ENCODE results near the gene SCYGR3. TPM values are rescaled to one million over a fixed set of nuclear protein-coding genes. Genes with fewer than 3 reads are reported as not detected.

SCYGR3 gene
- total and polyA plus RNA-seq, 2 of the 13 experiments (the other 11 are each of a cell fraction or from before 2014, with no cell fraction given): not detected

DNA sequence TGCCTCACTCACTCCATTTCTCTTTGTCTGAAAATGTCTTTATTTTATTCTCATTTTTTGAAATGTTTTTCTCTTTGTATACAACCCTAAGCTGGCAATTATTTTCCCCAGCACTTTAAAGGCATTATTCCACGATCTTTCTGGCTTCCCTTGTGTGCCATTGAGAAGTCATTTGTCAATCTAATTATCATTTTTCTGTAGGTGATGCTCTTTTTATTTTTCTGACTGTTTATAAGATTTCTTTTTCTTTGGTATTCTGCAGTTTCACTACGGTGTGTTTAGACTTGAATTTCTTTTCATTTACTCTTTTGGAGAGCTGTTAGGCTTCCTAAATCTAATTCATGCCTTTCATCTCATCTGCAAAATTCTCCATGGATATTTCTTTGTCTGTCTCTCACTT lies 10.8 kb upstream of the SCYGR3 start:
- Histone ChIP-seq H3K27me3 (ENCODE audit: control insufficient read depth in 1 of 2, insufficient read depth in 2 of 2, low read length in 2 of 2) (peaks cover 0 to 11% of the 10 kb centered on the region in 2 experiments; a peak in 1 of 5 replicates), H3K36me3 (replicated peaks in 1 of 2; ENCODE audit: control insufficient read depth in 1 of 2, insufficient read depth in 2 of 2, low read length in 2 of 2) (no peaks in the 10 kb centered on the region), H3K4me3 (replicated peaks in 1 of 3; ENCODE audit: insufficient read depth in 1 of 3, low read depth in 2 of 3, low read length in 3 of 3) (no peak overlapping the region), H3K79me2 (ENCODE audit: insufficient read depth, low read length) (no peaks in the 10 kb centered on the region), H4K20me1 (ENCODE audit: insufficient read depth, low read length) (no peaks in the 10 kb centered on the region), H3K4me1 (ENCODE audit: insufficient read depth, low read length) (no peaks in the 10 kb centered on the region), H2AFZ (ENCODE audit: low read length) (no peak overlapping the region), H3K27ac (ENCODE audit: extremely low read length, insufficient read depth, low read length) (no peak overlapping the region), H3K4me2 (ENCODE audit: low read depth, low read length) (no peak overlapping the region), H3K9me3 (ENCODE audit: low read length) (no peaks in the 10 kb centered on the region), H3K9ac (ENCODE audit: insufficient read depth, low read depth, low read length) (no peak overlapping the region)
- TF ChIP-seq JDP2 (CRISPR knock-in tag; IDR thresholded peaks at IDR 0.05; ENCODE audit: borderline replicate concordance) (no peak), YEATS4 (CRISPR knock-in tag; IDR thresholded peaks at IDR 0.05; ENCODE audit: borderline replicate concordance) (no peak), ZC3H4 (CRISPR knock-in tag; IDR thresholded peaks at IDR 0.05; ENCODE audit: borderline replicate concordance) (no peak), SMARCE1 (IDR thresholded peaks at IDR 0.05; ENCODE audit: borderline replicate concordance) (no peak), ZNF430 (CRISPR knock-in tag; IDR thresholded peaks at IDR 0.05) (no peak), MEIS1 (CRISPR knock-in tag; IDR thresholded peaks at IDR 0.05; ENCODE audit: borderline replicate concordance) (no peak), ZNF292 (CRISPR knock-in tag; IDR thresholded peaks at IDR 0.05; ENCODE audit: borderline replicate concordance, low read depth) (no peak), MEIS2 (CRISPR knock-in tag; IDR thresholded peaks at IDR 0.05) (no peak), SP1 (IDR thresholded peaks at IDR 0.05) (no peak), SP1 (CRISPR knock-in tag; IDR thresholded peaks at IDR 0.05) (no peak), ZBTB21 (CRISPR knock-in tag; IDR thresholded peaks at IDR 0.05) (no peak), ZNF546 (CRISPR knock-in tag; conservative IDR thresholded peaks at IDR 0.05) (no peak)
- TF ChIP-seq, protein P1, sequence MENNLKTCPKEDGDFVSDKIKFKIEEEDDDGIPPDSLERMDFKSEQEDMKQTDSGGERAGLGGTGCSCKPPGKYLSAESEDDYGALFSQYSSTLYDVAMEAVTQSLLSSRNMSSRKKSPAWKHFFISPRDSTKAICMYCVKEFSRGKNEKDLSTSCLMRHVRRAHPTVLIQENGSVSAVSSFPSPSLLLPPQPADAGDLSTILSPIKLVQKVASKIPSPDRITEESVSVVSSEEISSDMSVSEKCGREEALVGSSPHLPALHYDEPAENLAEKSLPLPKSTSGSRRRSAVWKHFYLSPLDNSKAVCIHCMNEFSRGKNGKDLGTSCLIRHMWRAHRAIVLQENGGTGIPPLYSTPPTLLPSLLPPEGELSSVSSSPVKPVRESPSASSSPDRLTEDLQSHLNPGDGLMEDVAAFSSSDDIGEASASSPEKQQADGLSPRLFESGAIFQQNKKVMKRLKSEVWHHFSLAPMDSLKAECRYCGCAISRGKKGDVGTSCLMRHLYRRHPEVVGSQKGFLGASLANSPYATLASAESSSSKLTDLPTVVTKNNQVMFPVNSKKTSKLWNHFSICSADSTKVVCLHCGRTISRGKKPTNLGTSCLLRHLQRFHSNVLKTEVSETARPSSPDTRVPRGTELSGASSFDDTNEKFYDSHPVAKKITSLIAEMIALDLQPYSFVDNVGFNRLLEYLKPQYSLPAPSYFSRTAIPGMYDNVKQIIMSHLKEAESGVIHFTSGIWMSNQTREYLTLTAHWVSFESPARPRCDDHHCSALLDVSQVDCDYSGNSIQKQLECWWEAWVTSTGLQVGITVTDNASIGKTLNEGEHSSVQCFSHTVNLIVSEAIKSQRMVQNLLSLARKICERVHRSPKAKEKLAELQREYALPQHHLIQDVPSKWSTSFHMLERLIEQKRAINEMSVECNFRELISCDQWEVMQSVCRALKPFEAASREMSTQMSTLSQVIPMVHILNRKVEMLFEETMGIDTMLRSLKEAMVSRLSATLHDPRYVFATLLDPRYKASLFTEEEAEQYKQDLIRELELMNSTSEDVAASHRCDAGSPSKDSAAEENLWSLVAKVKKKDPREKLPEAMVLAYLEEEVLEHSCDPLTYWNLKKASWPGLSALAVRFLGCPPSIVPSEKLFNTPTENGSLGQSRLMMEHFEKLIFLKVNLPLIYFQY (CRISPR knock-in tag; IDR thresholded peaks at IDR 0.05; ENCODE audit: borderline replicate concordance): no peak
- TF ChIP-seq, protein P2, sequence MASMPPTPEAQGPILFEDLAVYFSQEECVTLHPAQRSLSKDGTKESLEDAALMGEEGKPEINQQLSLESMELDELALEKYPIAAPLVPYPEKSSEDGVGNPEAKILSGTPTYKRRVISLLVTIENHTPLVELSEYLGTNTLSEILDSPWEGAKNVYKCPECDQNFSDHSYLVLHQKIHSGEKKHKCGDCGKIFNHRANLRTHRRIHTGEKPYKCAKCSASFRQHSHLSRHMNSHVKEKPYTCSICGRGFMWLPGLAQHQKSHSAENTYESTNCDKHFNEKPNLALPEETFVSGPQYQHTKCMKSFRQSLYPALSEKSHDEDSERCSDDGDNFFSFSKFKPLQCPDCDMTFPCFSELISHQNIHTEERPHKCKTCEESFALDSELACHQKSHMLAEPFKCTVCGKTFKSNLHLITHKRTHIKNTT (CRISPR knock-in tag; IDR thresholded peaks at IDR 0.05): no peak
- TF ChIP-seq, protein P3, sequence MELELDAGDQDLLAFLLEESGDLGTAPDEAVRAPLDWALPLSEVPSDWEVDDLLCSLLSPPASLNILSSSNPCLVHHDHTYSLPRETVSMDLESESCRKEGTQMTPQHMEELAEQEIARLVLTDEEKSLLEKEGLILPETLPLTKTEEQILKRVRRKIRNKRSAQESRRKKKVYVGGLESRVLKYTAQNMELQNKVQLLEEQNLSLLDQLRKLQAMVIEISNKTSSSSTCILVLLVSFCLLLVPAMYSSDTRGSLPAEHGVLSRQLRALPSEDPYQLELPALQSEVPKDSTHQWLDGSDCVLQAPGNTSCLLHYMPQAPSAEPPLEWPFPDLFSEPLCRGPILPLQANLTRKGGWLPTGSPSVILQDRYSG (CRISPR knock-in tag; IDR thresholded peaks at IDR 0.05): no peak
- no peak for ATAC-seq
- intact Hi-C loops (cut with micrococcal nuclease; ENCODE audit: unreplicated experiment): no loop called here
- no TSS peak for BruUV-seq (replicated peaks)
- DNase-seq (ENCODE audit: low spot score): no peak
- WGBS (ENCODE audit: low lambda C conversion rate): 14% methylated on average over 2 of the region's 2 CpGs
- CTCF ChIA-PET (ENCODE audit: low intra/inter-chr PET ratio, low total read pairs): no interaction called here
- POLR2A ChIA-PET: no interaction called here
- in situ Hi-C loops (cut with HindIII; ENCODE audit: extremely low pct_ligation_motif_present, low pct_unique_long_range_greater_than_20kb): no loop called here
- no peak for FAIRE-seq
